ENCODE results near the gene PELI3. TPM values are rescaled to one million over a fixed set of nuclear protein-coding genes. Genes with fewer than 3 reads are reported as not detected.

PELI3 gene
- polyA plus RNA-seq, 4 donors: 3.1 to 5.0 (median 4.6) TPM

DNA sequence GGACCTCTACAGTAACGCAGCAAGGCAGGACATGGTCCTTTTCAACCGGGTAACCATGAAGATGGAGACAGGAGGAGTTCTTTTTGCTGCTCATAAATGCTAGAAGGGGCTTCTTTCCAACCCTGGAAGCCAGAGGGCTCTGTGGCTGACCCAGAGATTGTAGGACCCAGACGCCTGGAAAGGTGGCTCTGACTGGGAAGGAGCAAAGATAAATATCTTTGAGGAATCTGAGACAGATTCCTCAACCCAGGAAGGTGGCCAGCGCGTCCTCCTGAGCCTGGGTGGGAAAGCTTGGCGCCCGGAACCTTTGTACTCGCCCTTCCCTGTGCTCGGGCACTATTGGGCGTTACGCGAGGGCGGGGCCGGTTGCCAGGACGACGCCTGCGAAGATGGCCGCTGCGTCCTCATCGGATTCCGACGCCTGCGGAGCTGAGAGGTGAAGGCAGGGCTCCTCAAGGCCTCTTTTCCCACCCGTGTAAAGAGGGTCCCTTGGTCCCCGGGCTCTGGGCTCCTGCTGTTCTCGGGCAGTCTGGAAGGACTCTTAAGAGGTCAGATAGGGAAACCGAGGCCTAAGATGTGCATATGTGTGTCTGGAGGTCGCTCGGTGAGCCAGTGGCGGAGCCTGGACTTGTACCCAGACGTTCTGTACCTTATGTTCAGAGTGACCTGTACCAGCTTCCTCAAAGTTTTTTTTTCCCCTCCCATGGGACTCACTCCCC is 43.7 kb downstream of the PELI3 start, which contains the start of gene BBS1:
Gene BBS1 (plus strand): TSS at position 365 of the 719 bp plus-strand sequence. CDS start 25 bp downstream, at position 390.
- DNase-seq (peak; percentile 84 to 93), FAIRE-seq (no peak)
- 1 to 2% (median 1%) methylated on average over 31 of the region's 31 CpGs for WGBS, 3 donors
- Histone ChIP-seq H3K27me3 (ENCODE audit: control insufficient read depth in 3 of 3, insufficient read depth in 3 of 3, low read length in 3 of 3) (no peaks in the 10 kb centered on the region), H3K27ac (ENCODE audit: low read depth in 1 of 3, low read length in 2 of 3) (peak within 1 kb of the TSS in 2 of 3 donors; percentile 7 to 8), H3K4me3 (ENCODE audit: low read depth in 1 of 3, low read length in 3 of 3) (peak within 1 kb of the TSS; percentile 65 to 71 (median 68)), H3K9me3 (ENCODE audit: control insufficient read depth in 2 of 2, insufficient read depth in 1 of 2, low read depth in 1 of 2, low read length in 1 of 2) (no peaks in the 10 kb centered on the region), H3K4me1 (ENCODE audit: control insufficient read depth in 3 of 3, insufficient read depth in 2 of 3, low read depth in 1 of 3, low read length in 2 of 3) (peaks cover 0 to 9% (median 8%) of the 10 kb centered on the region in 3 donors), H3K36me3 (ENCODE audit: control insufficient read depth in 3 of 3, insufficient read depth in 2 of 3, low read depth in 1 of 3, low read length in 3 of 3) (peaks cover 0 to 32% (median 3%) of the 10 kb centered on the region in 3 donors)

DNA sequence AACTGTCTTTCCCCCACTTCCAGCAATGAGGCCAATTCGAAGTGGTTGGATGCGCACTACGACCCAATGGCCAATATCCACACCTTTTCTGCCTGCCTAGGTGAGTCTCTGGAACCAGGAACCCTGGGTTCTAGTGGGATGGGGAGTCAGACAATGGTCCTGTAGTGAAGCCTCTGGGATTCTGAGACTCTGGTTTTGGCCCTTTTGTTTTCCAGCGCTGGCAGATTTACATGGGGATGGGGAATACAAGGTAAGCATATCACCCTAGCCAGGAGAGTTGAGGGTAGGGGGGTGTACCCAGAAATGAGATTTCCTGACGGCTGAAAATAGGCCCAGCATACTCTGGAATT is 44.3 kb downstream of the PELI3 start:
- whole genome bisulfite sequencing, 3 donors: 5 to 8% (median 7%) methylated on average over 5 of the region's 5 CpGs
- Histone ChIP-seq H3K27me3 (ENCODE audit: control insufficient read depth in 3 of 3, insufficient read depth in 3 of 3, low read length in 3 of 3) (no peaks in the 10 kb centered on the region), H3K27ac (ENCODE audit: low read depth in 1 of 3, low read length in 2 of 3) (peak overlapping the region in 1 of 3 donors; percentile 7), H3K4me3 (ENCODE audit: low read depth in 1 of 3, low read length in 3 of 3) (peak overlapping the region; percentile 65 to 71 (median 68)), H3K4me1 (ENCODE audit: control insufficient read depth in 3 of 3, insufficient read depth in 2 of 3, low read depth in 1 of 3, low read length in 2 of 3) (peaks cover 0 to 9% (median 8%) of the 10 kb centered on the region in 3 donors), H3K9me3 (ENCODE audit: control insufficient read depth in 2 of 2, insufficient read depth in 1 of 2, low read depth in 1 of 2, low read length in 1 of 2) (no peaks in the 10 kb centered on the region), H3K36me3 (ENCODE audit: control insufficient read depth in 3 of 3, insufficient read depth in 2 of 3, low read depth in 1 of 3, low read length in 3 of 3) (peaks cover 0 to 36% (median 3%) of the 10 kb centered on the region in 3 donors)
- DNase-seq (no peak), FAIRE-seq (no peak)

DNA sequence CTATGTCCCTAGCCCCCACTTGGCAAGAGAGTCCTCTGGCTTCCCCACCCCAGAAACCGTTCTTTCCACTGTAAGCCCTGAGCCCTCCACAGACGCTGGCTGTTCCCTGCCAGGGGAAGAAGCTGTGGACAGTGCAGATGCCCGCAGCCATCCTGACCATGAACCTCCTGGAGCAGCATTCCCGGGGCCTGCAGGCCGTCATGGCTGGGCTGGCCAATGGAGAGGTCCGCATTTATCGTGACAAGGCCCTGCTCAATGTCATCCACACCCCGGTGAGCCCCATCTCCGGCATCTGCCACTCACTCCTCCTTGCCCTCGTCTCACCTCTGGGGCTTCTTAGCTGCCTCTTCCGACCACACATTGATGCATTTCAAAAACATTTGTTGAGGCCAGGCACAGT is 56.9 kb downstream of the PELI3 start:
- no peaks in the 10 kb centered on the region for H3K4me1 ChIP-seq (ENCODE audit: control insufficient read depth in 3 of 3, insufficient read depth in 2 of 3, low read depth in 1 of 3, low read length in 2 of 3)
- no peaks in the 10 kb centered on the region for H3K9me3 ChIP-seq (ENCODE audit: control insufficient read depth in 2 of 2, insufficient read depth in 1 of 2, low read depth in 1 of 2, low read length in 1 of 2)
- H3K27ac ChIP-seq (ENCODE audit: low read depth in 1 of 3, low read length in 2 of 3): no peak overlapping the region
- FAIRE-seq: no peak
- DNase-seq: no peak
- no peaks in the 10 kb centered on the region for H3K27me3 ChIP-seq (ENCODE audit: control insufficient read depth in 3 of 3, insufficient read depth in 3 of 3, low read length in 3 of 3)
- H3K4me3 ChIP-seq (ENCODE audit: low read depth in 1 of 3, low read length in 3 of 3): no peak overlapping the region
- 90 to 94% (median 93%) methylated on average over 11 of the region's 11 CpGs for WGBS, 3 donors
- peaks cover 2 to 64% (median 6%) of the 10 kb centered on the region in 3 donors for H3K36me3 ChIP-seq (ENCODE audit: control insufficient read depth in 3 of 3, insufficient read depth in 2 of 3, low read depth in 1 of 3, low read length in 3 of 3)

DNA sequence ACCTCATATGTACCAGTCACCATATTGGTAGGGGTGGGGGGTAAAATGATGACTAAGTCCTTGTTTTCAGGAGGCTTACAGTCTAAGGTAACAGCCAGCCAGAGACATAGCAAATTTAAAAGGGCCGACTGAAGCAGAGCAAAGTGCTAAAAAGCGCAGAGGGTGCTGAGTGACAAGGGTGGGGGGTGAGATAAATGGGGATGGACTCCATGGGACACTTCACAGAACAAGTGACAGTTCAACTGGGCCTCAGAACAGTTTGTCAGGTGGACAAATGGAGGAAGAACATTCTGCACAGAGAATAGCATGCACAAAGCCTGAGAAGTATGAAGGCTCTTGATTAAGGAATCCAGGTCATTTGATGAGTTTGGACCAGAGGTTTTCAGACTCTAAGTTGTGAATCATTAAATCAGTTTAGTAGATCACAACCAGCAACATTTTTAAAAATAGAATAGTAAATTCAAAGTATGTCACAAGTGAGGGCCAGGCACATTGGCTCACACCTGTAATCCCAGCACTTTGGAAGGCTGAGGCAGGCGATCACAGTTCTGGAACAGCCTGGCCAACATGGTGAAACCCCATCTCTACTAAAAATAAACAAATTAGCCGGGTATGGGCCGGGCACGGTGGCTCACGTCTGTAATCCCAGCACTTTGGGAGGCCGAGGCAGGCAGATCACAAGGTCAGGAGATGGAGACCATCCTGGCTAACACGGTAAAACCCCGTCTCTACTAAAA is 57.8 kb downstream of the PELI3 start:
- FAIRE-seq (no peak), DNase-seq (no peak)
- Histone ChIP-seq H3K27ac (ENCODE audit: low read depth in 1 of 3, low read length in 2 of 3) (no peak overlapping the region), H3K9me3 (ENCODE audit: control insufficient read depth in 2 of 2, insufficient read depth in 1 of 2, low read depth in 1 of 2, low read length in 1 of 2) (no peaks in the 10 kb centered on the region), H3K4me3 (ENCODE audit: low read depth in 1 of 3, low read length in 3 of 3) (no peak overlapping the region), H3K4me1 (ENCODE audit: control insufficient read depth in 3 of 3, insufficient read depth in 2 of 3, low read depth in 1 of 3, low read length in 2 of 3) (no peaks in the 10 kb centered on the region), H3K36me3 (ENCODE audit: control insufficient read depth in 3 of 3, insufficient read depth in 2 of 3, low read depth in 1 of 3, low read length in 3 of 3) (peaks cover 2 to 62% (median 6%) of the 10 kb centered on the region in 3 donors), H3K27me3 (ENCODE audit: control insufficient read depth in 3 of 3, insufficient read depth in 3 of 3, low read length in 3 of 3) (no peaks in the 10 kb centered on the region)
- WGBS, 3 donors: 91 to 96% (median 94%) methylated on average over 10 of the region's 10 CpGs

Other genes starting within 250 kb of the PELI3 start
- gene KLC2, start 209.2 kb upstream of the PELI3 start, polyA plus RNA-seq: 10 to 100 TPM in 2 of 4 donors, 1 to 10 TPM in 2; 8.4 to 19.3 (median 10.3) TPM
- 100 to 1,000 TPM; 125 to 205 (median 179) TPM for gene RAB1B, start 198.3 kb upstream of the PELI3 start, polyA plus RNA-seq
- 1 to 10 TPM in 2 of 4 donors, under 1 TPM in 2; 0.81 to 3.4 (median 0.99) TPM for gene CNIH2, start 188.7 kb upstream of the PELI3 start, polyA plus RNA-seq
- gene YIF1A, start 177.8 kb upstream of the PELI3 start, polyA plus RNA-seq: 100 to 1,000 TPM; 102 to 144 (median 135) TPM
- under 1 TPM in 3 of 4 donors, not detected in 1; 0.44 to 0.91 (median 0.54) TPM for gene TMEM151A, start 175.0 kb upstream of the PELI3 start, polyA plus RNA-seq
- gene CD248, start 149.9 kb upstream of the PELI3 start, polyA plus RNA-seq: 10 to 100 TPM in 2 of 4 donors, 1 to 10 TPM in 1, not detected in 1; 1.6 to 35.7 (median 19.1) TPM
- 1 to 10 TPM; 5.8 to 9.6 (median 7.2) TPM for gene RIN1, start 130.5 kb upstream of the PELI3 start, polyA plus RNA-seq
- 10 to 100 TPM; 33.5 to 77.5 (median 72.7) TPM for gene BRMS1, start 121.8 kb upstream of the PELI3 start, polyA plus RNA-seq
- 10 to 100 TPM; 12.2 to 28.0 (median 20.8) TPM for gene B4GAT1, start 119.3 kb upstream of the PELI3 start, polyA plus RNA-seq
- 10 to 100 TPM in 2 of 4 donors, 1 to 10 TPM in 1, under 1 TPM in 1; 0.89 to 16.2 (median 6.7) TPM for gene SLC29A2, start 95.1 kb upstream of the PELI3 start, polyA plus RNA-seq
- gene NPAS4, start 45.9 kb upstream of the PELI3 start, polyA plus RNA-seq: under 1 TPM in 2 of 4 donors, not detected in 2; 0.10 to 0.15 TPM
- 100 to 1,000 TPM in 1 of 4 donors, 10 to 100 TPM in 3; 57.0 to 118 (median 64.1) TPM for gene MRPL11, start 28.1 kb upstream of the PELI3 start, polyA plus RNA-seq
- gene DPP3, start 13.5 kb downstream of the PELI3 start, polyA plus RNA-seq: 10 to 100 TPM; 25.3 to 67.7 (median 37.4) TPM
- 10 to 100 TPM in 2 of 4 donors, 1 to 10 TPM in 2; 3.8 to 37.1 (median 7.9) TPM for gene BBS1, start 43.7 kb downstream of the PELI3 start, polyA plus RNA-seq
- gene ZDHHC24, start 79.1 kb downstream of the PELI3 start, polyA plus RNA-seq: 10 to 100 TPM in 1 of 4 donors, 1 to 10 TPM in 3; 3.1 to 11.0 (median 5.5) TPM
- under 1 TPM in 2 of 4 donors, not detected in 2; 0.01 to 0.19 TPM for gene ACTN3, start 80.0 kb downstream of the PELI3 start, polyA plus RNA-seq
- gene CTSF, start 101.7 kb downstream of the PELI3 start, polyA plus RNA-seq: 10 to 100 TPM in 2 of 4 donors, 1 to 10 TPM in 1, under 1 TPM in 1; 0.67 to 21.0 (median 7.8) TPM
- gene CCDC87, start 126.2 kb downstream of the PELI3 start, polyA plus RNA-seq: under 1 TPM in 3 of 4 donors, not detected in 1; 0.09 to 0.22 (median 0.21) TPM
- gene CCS, start 126.3 kb downstream of the PELI3 start, polyA plus RNA-seq: 10 to 100 TPM; 35.0 to 100.0 (median 66.6) TPM
- gene RBM14, start 149.7 kb downstream of the PELI3 start, polyA plus RNA-seq: 10 to 100 TPM; 17.0 to 63.4 (median 32.6) TPM
- gene RBM4, start 171.8 kb downstream of the PELI3 start, polyA plus RNA-seq: 100 to 1,000 TPM in 2 of 4 donors, 10 to 100 TPM in 2; 86.1 to 141 (median 94.4) TPM
- gene RBM4B, start 211.0 kb downstream of the PELI3 start, polyA plus RNA-seq: 10 to 100 TPM in 2 of 4 donors, 1 to 10 TPM in 2; 7.0 to 35.9 (median 11.3) TPM

All from small intestine (tissue), 7 donors.